SK-N-SH (cell line): ENCODE data around the gene MAP3K4. TPM values are rescaled to one million over a fixed set of nuclear protein-coding genes. Genes with fewer than 3 reads are reported as not detected.

ENCODE experiments used
- CTCF ChIA-PET: fragments of 300-600, 350-600 bp; formaldehyde crosslinking; extraction: SDS; loops from one replicate; lab custom pipeline; 2021; lab: Yijun Ruan, JAX
- POLR2A ChIA-PET: fragments of 350-600 bp; sonication (Branson Sonifier 250); formaldehyde crosslinking; extraction: SDS; loops from one replicate; lab custom pipeline; 2020; ENCODE audit warnings: antibody characterized with exemption, inconsistent platforms; lab: Yijun Ruan, JAX
- DNase-seq: peaks from one replicate; pipeline ENCODE4 v3.0.0; 2012
- H2AFZ ChIP-seq: fragments of 200-600 bp; sonication (generic); 2 replicates; pipeline ENCODE4 v1.8.1; 2016; ENCODE audit warnings: antibody characterized with exemption, mild to moderate bottlenecking, low read depth
- H3F3A ChIP-seq: fragments of 200-600 bp; sonication (generic); replicated peaks from 2 replicates; pipeline ENCODE3; 2016; ENCODE audit warnings: antibody characterized with exemption, mild to moderate bottlenecking; ENCODE audit not compliant: insufficient read depth
- H3K27ac ChIP-seq, 2 experiments: fragments of 200-500 bp in 1 of 2; fragments of 200-600 bp in 1 of 2; sonication (Bioruptor generic) in 1 of 2; sonication (generic), shearing (Covaris generic) in 1 of 2; 2 replicates each; pipeline versions ENCODE4 v1.5.1 to v1.6.1; 2014 to 2016; ENCODE audit warnings: low read depth in 2 of 2, inconsistent platforms in 1 of 2, low read length in 1 of 2, mild to moderate bottlenecking in 1 of 2, mixed read lengths in 1 of 2
- H3K27me3 ChIP-seq: fragments of 200-600 bp; sonication (generic), shearing (Covaris generic); 2 replicates; pipeline ENCODE4 v1.6.1; 2016; ENCODE audit warnings: mixed run types; ENCODE audit not compliant: insufficient read depth
- H3K36me3 ChIP-seq, 2 experiments: fragments of 200-500 bp in 1 of 2; fragments of 200-600 bp in 1 of 2; sonication (Bioruptor generic) in 1 of 2; sonication (generic) in 1 of 2; replicated peaks in 1 of 2; 2 replicates each; pipeline versions ENCODE3 to v1.5.1; 2014 to 2016; ENCODE audit warnings: low read length in 1 of 2, mild to moderate bottlenecking in 1 of 2; ENCODE audit not compliant: insufficient read depth in 2 of 2, control insufficient read depth in 1 of 2
- H3K4me1 ChIP-seq, 2 experiments: fragments of 200-500 bp in 1 of 2; fragments of 200-600 bp in 1 of 2; sonication (Bioruptor generic) in 1 of 2; sonication (generic), shearing (Covaris generic) in 1 of 2; 2 replicates each; pipeline versions ENCODE4 v1.5.1 to v1.6.1; 2014 to 2016; ENCODE audit warnings: low read depth in 1 of 2, low read length in 1 of 2, mixed run types in 1 of 2; ENCODE audit not compliant: insufficient read depth in 2 of 2, control insufficient read depth in 1 of 2
- H3K4me2 ChIP-seq: fragments of 200-600 bp; sonication (generic), shearing (Covaris generic); 2 replicates; pipeline ENCODE4 v1.6.1; 2017; ENCODE audit warnings: mixed run types
- H3K4me3 ChIP-seq, 2 experiments: fragments of 200-500 bp in 1 of 2; fragments of 200-600 bp in 1 of 2; sonication (Bioruptor generic) in 1 of 2; sonication (generic), shearing (Covaris generic) in 1 of 2; 2 replicates each; pipeline versions ENCODE4 v1.5.1 to v1.8.1; 2014 to 2016; ENCODE audit warnings: low read depth in 2 of 2, inconsistent platforms in 1 of 2, low read length in 1 of 2, mild to moderate bottlenecking in 1 of 2, mixed read lengths in 1 of 2, moderate library complexity in 1 of 2
- H3K79me2 ChIP-seq: fragments of 200-600 bp; sonication (generic); 2 replicates; pipeline ENCODE4 v1.8.1; 2017; ENCODE audit warnings: mild to moderate bottlenecking; ENCODE audit not compliant: insufficient read depth
- H3K9ac ChIP-seq: fragments of 200-600 bp; sonication (generic); 2 replicates; pipeline ENCODE4 v1.6.1; 2017; ENCODE audit warnings: mixed run types
- H3K9me2 ChIP-seq: fragments of 200-600 bp; sonication (generic); 2 replicates; pipeline ENCODE4 v1.6.1; 2017; ENCODE audit warnings: mixed run types
- H3K9me3 ChIP-seq: fragments of 200-600 bp; sonication (generic); 2 replicates; pipeline ENCODE4 v1.6.1; 2017; ENCODE audit warnings: mixed run types, mild to moderate bottlenecking, moderate library complexity
- H4K20me1 ChIP-seq: fragments of 200-600 bp; sonication (generic); 2 replicates; pipeline ENCODE4 v1.6.1; 2017; ENCODE audit warnings: mild to moderate bottlenecking, mixed run types; ENCODE audit not compliant: insufficient read depth
- CHD2 ChIP-seq: fragments of 150-350 bp; IDR thresholded peaks from 2 replicates; pipeline ENCODE4 v1.6.1; 2018; ENCODE audit warnings: low read length; ENCODE audit not compliant: partially characterized antibody
- CTCF ChIP-seq: fragments of 200-600 bp; sonication (generic); IDR thresholded peaks from 2 replicates; pipeline ENCODE4 v1.6.1; 2017; ENCODE audit warnings: antibody characterized with exemption, mild to moderate bottlenecking, moderate library complexity
- ELF1 ChIP-seq: IDR thresholded peaks from 2 replicates; pipeline ENCODE4 v1.4.0; 2012
- EP300 ChIP-seq, 2 experiments: IDR thresholded peaks; 2 replicates each; pipeline versions ENCODE4 v1.4.0 to v1.6.1; 2012; ENCODE audit warnings: borderline replicate concordance in 1 of 2, low read depth in 1 of 2, low read length in 1 of 2
- FOXM1 ChIP-seq: IDR thresholded peaks from 2 replicates; pipeline ENCODE4 v1.4.0; 2012; ENCODE audit warnings: low read depth, mild to moderate bottlenecking
- GABPA ChIP-seq: IDR thresholded peaks from 2 replicates; pipeline ENCODE4 v1.4.0; 2012; ENCODE audit warnings: low read depth, mild to moderate bottlenecking
- GATA2 ChIP-seq: sonication (generic); formaldehyde crosslinking; IDR thresholded peaks from 2 replicates; pipeline ENCODE4 v1.5.0; 2020; ENCODE audit warnings: mild to moderate bottlenecking, missing genetic modification reagents
- IRF3 ChIP-seq: fragments of 150-350 bp; IDR thresholded peaks from 2 replicates; pipeline ENCODE4 v1.6.1; 2016; ENCODE audit warnings: mild to moderate bottlenecking, low read depth, low read length
- MXI1 ChIP-seq: IDR thresholded peaks from 2 replicates; pipeline ENCODE4 v1.6.1; 2012; ENCODE audit warnings: mild to moderate bottlenecking, low read depth, low read length, improper control_type of control experiment
- NRF1 ChIP-seq: IDR thresholded peaks from 2 replicates; pipeline ENCODE4 v1.6.1; 2012; ENCODE audit warnings: low read depth, mild to moderate bottlenecking, low read length
- PBX3 ChIP-seq: IDR thresholded peaks from 2 replicates; pipeline ENCODE4; 2012
- POLR2AphosphoS5 ChIP-seq: IDR thresholded peaks from 2 replicates; pipeline ENCODE4 v1.6.1; 2012; ENCODE audit warnings: low read depth, low read length
- RAD21 ChIP-seq: IDR thresholded peaks from 2 replicates; pipeline ENCODE4 v1.6.1; 2012; ENCODE audit warnings: mild to moderate bottlenecking, low read length
- RCOR1 ChIP-seq: fragments of 150-350 bp; IDR thresholded peaks from 2 replicates; pipeline ENCODE4 v1.6.1; 2017; ENCODE audit warnings: antibody characterized with exemption, low read length
- RFX5 ChIP-seq: IDR thresholded peaks from 2 replicates; pipeline ENCODE4 v1.6.1; 2012; ENCODE audit warnings: mild to moderate bottlenecking, improper control_type of control experiment, low read length
- RXRA ChIP-seq: IDR thresholded peaks from 2 replicates; pipeline ENCODE4 v1.4.0; 2012; ENCODE audit warnings: low read depth, mild to moderate bottlenecking, borderline replicate concordance
- SIN3A ChIP-seq: IDR thresholded peaks from 2 replicates; pipeline ENCODE4 v1.6.1; 2012; ENCODE audit warnings: low read depth, mild to moderate bottlenecking, low read length, moderate library complexity, borderline replicate concordance
- TAF1 ChIP-seq: IDR thresholded peaks from 2 replicates; pipeline ENCODE4 v1.6.1; 2012; ENCODE audit warnings: low read depth, mild to moderate bottlenecking, low read length, moderate library complexity, borderline replicate concordance
- TCF12 ChIP-seq: IDR thresholded peaks from 2 replicates; pipeline ENCODE4 v1.4.0; 2012
- TEAD4 ChIP-seq: IDR thresholded peaks from 2 replicates; pipeline ENCODE4 v1.4.0; 2012; ENCODE audit warnings: mild to moderate bottlenecking, borderline replicate concordance; ENCODE audit not compliant: insufficient read depth
- YY1 ChIP-seq: IDR thresholded peaks from 2 replicates; pipeline ENCODE4 v1.4.0; 2012; ENCODE audit warnings: low read depth, mild to moderate bottlenecking
- ZBTB33 ChIP-seq: IDR thresholded peaks from 2 replicates; pipeline ENCODE4 v1.4.0; 2012; ENCODE audit warnings: low read depth, borderline replicate concordance
- WGBS: methylation state at CpG from one replicate; pipeline ENCODE4 v1.1.6; 2017; ENCODE audit warnings: low lambda C conversion rate; 5-methylcytosine and 5-hydroxymethylcytosine counted together
- polyA plus RNA-seq, 3 experiments: library from polyadenylated mRNA; depleted of rRNA; stranded (reverse); fragments of >200 nt; gene quantifications; 2 replicates each; pipeline ENCODE4 v1.2.3, GENCODE V29; 2012

The MAP3K4 gene
- polyA plus RNA-seq, 1 of the 3 experiments (the other 2 are of a cell fraction) = 6.8 TPM

GRCh38 chr6:160999516-160999915, 7.9 kb downstream of the MAP3K4 start:
- H2AFZ ChIP-seq = no peak overlapping the region
- CTCF ChIA-PET = interaction anchor here (0.7 to 2.7 kb wide), 4 partner anchors 49 to 1345 kb away, joined by 3 to 9 read pairs (median 3); no protein-coding TSS in a partner anchor
- peaks cover 94% of the 10 kb centered on the region for H3K79me2 ChIP-seq
- peaks cover 7% of the 10 kb centered on the region; the same call in 1 of the 2 replicates for H4K20me1 ChIP-seq
- POLR2A ChIA-PET = no interaction called here
- TF ChIP-seq CHD2 (no peak), FOXM1 (no peak), RFX5 (no peak), SIN3A (no peak), NRF1 (no peak), RAD21 (no peak), PBX3 (no peak), MXI1 (no peak), ZBTB33 (no peak), CTCF (no peak), TAF1 (no peak), GATA2 (CRISPR knock-in tag) (no peak)
- 96% methylated on average over 7 of the region's 7 CpGs for WGBS
- H3K9me3 ChIP-seq = no peaks in the 10 kb centered on the region
- no peak overlapping the region; a peak in 1 of 4 replicates for H3K27ac ChIP-seq
- peaks cover 0 to 6% of the 10 kb centered on the region in 2 experiments for H3K36me3 ChIP-seq
- H3K4me2 ChIP-seq = no peak overlapping the region
- H3K9ac ChIP-seq = no peak overlapping the region
- no peak overlapping the region for H3K4me3 ChIP-seq
- no peaks in the 10 kb centered on the region for H3K9me2 ChIP-seq
- H3K27me3 ChIP-seq = no peaks in the 10 kb centered on the region
- no peak for DNase-seq
- peaks cover 6 to 12% of the 10 kb centered on the region in 2 experiments; a peak in 3 of 4 replicates for H3K4me1 ChIP-seq
- peaks cover 4% of the 10 kb centered on the region for H3F3A ChIP-seq

GRCh38 chr6:161000632-161001031, 9.1 kb downstream of the MAP3K4 start:
- CTCF ChIA-PET = interaction anchor here (0.7 to 2.9 kb wide), 3 partner anchors 8 to 70 kb away, joined by 3 to 9 read pairs (median 9); no protein-coding TSS in a partner anchor
- Histone ChIP-seq H3K9me2 (no peaks in the 10 kb centered on the region), H3K27ac (no peak overlapping the region; a peak in 1 of 4 replicates), H3K27me3 (no peaks in the 10 kb centered on the region), H2AFZ (no peak overlapping the region), H3K4me1 (peaks cover 3 to 10% of the 10 kb centered on the region in 2 experiments; a peak in 3 of 4 replicates), H3K79me2 (peaks cover 86% of the 10 kb centered on the region), H3K36me3 (peaks cover 0 to 6% of the 10 kb centered on the region in 2 experiments), H4K20me1 (peaks cover 7% of the 10 kb centered on the region; the same call in 1 of the 2 replicates), H3K4me3 (no peak overlapping the region), H3K4me2 (no peak overlapping the region), H3F3A (peaks cover 4% of the 10 kb centered on the region), H3K9me3 (no peaks in the 10 kb centered on the region), H3K9ac (no peak overlapping the region)
- POLR2A ChIA-PET = no interaction called here
- DNase-seq = no peak
- WGBS = 96% methylated on average over 1 of the region's 1 CpG
- no peak for TF ChIP-seq POLR2AphosphoS5
- no peak for TF ChIP-seq TCF12
- no peak for TF ChIP-seq IRF3
- no peak for TF ChIP-seq ELF1
- no peak for TF ChIP-seq RCOR1
- no peak for TF ChIP-seq RAD21
- no peak for TF ChIP-seq YY1
- no peak for TF ChIP-seq RXRA
- no peak for TF ChIP-seq TEAD4
- no peak for TF ChIP-seq FOXM1
- TF ChIP-seq EP300 (IDR thresholded peaks at IDR 0.05; ENCODE audit: borderline replicate concordance in 1 of 2, low read depth in 1 of 2, low read length in 1 of 2) = no peak
- no peak for TF ChIP-seq GABPA
- TF ChIP-seq TAF1 = no peak
